ENCODE data around the gene ATP1A1.

The ATP1A1 gene

DNA sequence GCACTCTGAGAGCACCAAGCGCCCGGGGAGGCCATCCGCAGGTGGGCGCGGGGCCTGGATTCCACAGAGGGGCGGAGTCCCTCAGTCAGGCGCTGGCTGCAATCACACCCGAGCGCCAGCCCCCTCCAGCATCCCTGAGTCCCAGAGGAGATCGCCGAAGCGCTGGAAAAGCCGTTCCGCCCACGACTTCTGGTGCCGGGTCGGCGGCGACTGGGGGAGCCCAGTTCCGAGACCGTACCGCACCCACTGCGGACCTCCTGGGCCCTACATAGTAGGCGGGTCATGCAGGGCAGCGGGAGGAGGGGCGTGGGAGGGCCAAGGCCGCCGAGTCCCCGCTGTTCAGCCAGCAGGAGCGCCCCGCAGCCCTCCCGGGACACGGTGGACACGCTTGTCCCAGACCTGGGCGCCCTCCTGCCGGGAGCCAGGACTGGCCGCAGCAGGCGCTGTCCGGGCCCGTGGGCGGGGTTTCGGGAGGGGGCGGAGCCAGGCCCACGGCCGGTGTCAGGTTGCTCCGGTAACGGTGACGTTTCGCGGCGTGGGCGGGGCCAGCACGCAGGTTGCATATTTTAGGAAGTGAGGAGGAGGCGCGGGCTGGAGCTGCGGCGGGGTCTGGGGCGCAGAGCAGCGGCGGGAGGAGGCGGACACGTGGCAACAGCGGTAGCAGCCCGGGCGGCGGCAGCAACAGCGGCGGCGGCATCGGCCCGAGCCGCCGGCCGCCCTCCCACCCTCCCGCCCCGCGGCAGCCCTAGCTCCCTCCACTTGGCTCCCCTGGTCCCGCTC, at the start of gene ATP1A1:
Gene ATP1A1, plus strand, starts transcription at position 594 of the 780 bp plus-strand sequence. CDS start 268 bp downstream, outside the sequence.
- peak; percentile 99 for DNase-seq

DNA sequence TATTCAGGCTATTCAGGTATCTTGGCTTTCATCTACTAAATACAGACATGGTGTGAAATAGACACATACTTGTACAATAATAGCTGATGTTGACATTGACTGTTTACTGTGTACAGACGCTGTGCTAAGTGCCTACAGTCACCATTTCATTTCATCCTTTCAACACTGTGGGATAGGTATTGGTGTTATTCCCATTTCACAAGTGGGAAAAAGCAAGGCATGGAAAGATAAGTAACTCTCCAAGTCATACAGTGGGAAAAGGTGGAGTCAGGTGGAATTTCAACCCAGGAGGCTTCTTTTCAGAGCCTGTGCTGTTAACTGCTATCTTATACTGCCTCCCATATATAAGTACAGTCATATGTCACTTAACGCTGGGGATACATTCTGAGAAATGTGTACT, 49.6 kb upstream of the ATP1A1 start:
- no peak for DNase-seq

DNA sequence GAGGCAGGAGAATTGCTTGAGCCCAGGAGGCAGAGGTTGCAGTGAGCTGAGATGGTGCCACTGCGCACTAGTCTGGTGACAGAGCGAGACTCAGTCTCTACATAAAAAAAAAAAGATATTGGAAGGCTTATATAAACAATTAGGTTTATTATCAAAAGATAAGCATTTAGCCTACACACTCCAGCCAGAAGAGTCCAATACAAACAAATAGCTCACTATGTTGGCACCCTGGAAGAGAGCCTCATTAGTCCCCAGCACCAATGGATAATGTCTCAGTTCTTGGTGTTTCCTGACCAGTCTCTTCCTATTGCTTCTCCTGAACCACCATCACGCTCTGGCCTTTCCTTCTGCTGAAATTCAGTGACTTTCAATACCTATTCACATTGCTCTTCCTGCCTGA, 48.6 kb upstream of the ATP1A1 start:
- DNase-seq, result no peak

DNA sequence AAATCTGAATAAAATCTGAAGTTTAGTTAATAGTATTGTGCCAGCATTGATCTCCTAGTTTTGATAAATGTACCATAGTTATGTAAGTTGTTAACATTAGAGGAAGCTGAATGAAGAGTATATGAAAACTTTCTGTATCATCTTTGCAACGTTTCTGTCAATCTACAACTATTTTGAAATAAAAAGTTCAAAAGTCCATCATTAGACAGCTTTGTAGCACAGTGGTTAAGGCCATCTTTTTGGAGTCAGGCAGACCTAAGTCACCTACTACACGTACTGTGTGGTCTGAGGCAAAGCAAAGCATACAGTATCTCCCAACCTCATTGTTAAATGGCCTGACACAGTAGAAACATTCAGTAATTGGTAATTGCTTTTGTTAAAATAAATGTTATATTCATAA, 47.9 kb upstream of the ATP1A1 start:
- DNase-seq, result no peak

DNA sequence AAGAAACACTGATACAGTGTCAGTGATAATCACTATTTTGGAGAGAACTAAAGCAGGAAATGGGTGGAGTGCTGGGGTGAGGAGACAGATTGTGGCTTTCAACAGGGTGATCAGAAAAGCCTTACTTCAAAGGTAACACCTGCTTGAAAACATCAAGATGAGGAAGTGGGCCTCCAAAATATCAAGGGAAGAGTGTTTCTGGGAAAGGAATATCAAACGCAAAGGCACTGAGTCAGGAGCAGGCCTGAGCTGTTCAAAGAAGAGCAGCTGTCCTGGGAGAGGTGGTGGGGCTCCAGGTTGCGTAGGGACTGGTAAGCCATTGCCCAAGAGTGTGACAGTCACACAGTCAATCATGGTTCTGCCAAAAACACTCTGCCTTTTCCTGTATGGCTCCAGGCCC, 47.1 kb upstream of the ATP1A1 start:
- DNase-seq, result peak; percentile 74

DNA sequence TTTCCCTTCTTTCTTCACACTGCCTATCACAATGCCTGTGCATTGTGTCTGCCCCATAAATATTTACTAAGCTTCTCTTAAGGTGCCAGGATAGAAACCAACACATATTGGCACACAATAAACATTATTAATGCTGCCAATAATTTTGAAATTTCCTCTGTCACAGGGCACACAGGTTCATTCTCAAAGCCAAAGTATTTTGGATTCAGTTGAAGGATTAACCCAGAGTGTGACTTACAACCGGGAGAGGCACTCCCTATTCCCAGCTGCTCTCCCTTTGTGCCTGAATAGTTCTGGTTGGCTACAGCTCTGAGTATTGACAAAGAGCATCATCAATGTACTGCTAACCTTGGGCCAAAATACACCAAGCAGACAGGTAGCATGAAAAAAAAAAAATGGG, 46.6 kb upstream of the ATP1A1 start:
- DNase-seq, result no peak

DNA sequence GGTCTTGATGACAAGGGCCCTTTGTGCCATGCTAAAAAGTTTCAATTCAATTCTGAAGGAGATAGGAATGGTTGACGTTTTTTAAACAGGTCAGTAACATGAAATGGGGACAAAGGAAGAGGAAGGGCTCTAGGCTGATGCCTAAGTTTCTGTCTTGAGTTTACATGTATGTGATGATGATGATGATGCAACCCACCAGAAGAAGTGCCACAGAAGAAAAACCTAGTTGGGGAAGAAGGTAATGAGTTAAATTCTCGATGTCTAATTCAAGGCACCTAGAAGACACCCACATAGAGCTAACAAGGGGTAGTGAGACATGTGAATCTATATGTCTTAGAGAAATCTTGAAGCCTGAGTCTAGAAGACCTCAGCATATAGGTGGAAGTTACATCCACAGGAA, 44.4 kb upstream of the ATP1A1 start:
- DNase-seq, result no peak

DNA sequence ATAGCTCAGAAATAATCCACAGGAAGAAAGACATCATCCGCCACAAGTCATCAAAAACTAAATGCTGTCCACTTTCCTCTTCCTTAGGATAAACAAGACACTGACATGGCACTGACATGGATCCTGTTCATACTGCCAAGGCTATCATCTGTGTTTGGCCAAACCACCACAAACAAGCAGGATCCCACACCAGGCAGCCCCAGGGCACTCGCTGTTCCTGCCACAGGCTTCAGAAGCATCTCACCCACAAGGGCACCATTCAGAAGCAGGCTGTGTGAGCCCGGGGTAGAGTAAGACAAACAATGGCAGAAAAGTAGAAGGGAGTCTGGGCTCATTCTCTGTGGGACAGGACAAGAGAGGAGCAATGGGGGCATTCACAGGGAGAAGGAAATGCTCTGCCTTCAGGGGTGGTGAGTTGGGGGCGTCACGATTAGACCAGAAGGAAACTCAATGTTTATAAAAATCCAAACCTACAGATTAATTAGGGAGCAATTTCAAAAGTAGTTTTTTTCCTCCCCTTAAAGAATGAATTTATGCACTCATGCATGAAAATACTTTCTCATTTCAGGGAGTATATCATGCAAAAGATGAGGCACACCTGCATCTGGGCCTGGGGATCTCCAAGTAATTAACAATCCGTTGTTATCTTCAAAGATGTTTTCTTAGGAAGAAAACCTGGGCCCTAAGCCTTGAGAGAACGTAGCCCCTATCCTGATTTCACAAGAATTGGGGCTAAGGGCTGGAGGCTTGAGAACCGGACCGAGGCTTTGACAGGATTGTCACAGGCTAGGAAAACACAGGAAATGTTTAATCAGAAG, 43.3 kb upstream of the ATP1A1 start:
- no peak for DNase-seq

DNA sequence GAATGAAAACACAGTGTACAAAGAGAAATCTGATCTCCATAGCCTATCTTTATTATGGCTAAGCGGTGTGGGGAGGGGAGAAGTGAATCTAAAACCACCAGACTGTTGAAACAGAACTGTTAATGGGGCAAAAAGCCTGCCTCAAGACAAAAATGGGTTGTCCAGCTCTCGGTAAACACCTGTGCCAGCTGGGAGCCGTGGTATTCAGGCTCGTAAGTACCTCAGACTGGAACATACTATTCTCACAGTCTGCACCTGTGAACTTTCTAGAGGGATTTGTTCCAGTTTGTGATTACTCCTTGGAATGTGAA, 42.7 kb upstream of the ATP1A1 start:
- DNase-seq, result no peak

DNA sequence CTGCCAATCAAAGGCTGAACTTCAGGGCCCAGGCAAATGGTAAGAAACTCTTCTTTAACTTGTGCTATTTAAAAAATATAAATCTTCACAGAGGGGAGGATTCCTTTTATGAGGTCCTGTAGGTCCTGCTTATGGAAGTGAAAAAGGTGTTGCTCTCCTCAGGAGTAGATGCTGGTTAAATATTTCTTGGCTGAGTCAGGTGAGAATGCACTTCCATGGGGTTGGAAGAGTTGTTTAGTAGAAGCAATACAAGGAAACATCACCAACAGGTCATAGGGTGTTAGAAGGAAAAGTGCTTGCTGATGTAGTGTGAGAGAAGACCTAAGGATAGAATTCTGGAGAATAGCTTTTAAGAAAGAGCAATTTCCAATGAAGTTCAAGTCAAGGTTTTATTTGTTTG, 42.2 kb upstream of the ATP1A1 start:
- no peak for DNase-seq

DNA sequence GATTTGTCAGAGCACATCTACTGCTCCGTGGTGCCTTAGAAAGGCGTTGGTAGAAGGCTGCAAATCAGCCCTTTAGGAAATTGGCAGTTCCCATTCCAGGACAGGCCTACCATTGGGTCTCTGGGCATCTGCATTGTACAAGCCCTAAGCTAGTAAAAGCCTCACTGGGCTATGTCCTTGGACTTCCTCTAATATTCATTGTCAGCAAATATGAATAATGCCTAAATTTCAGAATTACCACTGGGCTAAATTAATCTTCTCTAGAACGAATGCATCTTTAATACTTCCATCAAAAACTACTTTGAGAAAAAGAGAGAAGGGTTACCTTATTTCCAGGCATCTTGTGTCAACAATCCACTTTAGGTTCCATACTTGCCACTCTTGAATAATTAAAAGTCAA, 41.5 kb upstream of the ATP1A1 start:
- DNase-seq, result no peak

DNA sequence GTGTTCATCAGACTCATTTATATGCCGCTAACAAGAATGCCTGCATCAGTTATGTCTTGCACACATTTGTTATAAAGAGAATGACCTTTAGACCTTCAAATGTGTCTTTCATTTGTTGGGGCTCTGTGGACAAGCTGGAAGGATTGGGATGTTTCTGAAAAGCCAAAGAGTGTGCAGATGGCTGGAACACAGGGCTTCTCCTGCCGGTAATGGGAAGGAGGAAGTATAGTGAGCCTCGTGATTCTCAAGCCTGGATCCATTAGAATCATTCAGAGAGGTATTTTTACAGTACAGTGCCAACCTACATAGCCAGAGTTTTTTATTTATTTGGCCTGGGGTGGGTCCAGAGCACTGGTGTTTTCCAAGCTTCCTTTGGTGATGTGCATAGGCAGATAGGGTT, 40.6 kb upstream of the ATP1A1 start:
- DNase-seq, result no peak

DNA sequence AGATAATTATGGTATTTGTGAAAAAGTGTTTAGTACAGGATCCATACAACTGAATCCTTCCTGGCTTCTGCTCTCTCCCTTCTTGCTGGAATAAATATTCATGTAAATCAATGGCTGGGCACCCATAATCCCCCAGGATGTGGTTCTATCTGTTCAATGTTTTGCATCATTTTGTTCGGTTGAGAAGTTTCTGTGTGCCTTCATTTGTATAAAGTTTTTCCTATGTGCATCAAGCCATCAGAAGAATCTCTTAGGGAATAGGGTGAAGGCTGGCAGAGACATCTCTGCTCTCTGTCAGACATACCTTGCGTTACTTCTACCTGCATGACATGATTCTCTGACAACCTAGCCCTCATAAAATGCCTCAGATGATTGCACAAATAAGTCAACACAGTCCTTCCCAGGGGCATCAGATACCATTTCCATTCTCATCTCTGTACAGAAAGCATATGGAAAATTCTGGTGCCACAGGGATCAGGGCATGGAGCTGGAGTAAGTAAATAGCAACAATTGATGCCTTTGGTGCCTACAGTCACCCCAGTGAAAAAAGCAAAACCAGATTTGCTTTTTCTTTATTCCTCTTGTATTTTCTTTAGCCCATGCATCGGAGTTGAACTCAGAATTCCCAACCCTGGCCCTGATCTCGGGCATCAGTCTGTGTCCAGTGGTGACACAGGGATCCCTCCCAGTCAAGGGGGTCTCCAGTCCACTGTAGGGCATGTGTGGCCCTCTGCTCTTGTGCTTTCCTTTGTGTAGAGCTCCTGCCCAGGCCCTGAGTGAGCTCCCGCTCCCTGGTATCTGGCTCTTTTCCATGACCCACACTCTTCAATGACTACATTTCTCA, 39.7 kb upstream of the ATP1A1 start:
- DNase-seq, result no peak

DNA sequence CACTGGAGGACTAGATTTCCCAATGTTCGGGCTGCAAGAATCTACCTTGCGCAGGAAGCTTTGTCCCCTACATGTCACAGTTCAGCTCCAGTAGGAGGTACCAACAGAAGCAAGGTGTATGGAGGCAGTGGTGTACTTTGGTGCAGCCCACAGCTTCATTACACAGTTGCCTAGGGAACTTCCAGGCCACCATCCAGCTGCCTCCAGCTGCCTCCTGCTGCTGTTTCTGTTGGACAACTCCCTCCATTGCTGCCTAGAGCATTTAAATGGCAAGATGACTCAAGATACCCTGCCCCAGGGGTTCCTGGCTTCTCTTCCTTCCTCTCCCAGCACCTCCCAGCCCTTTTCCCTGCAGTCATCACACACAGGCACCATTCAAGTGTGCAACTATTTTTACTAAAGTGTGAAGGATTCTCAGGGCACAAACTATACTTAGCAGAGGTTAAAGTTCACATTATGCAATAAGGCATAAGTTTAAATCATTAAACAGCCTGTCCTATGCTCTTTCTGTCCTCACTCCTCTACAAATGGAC, 39.0 kb upstream of the ATP1A1 start:
- no peak for DNase-seq

DNA sequence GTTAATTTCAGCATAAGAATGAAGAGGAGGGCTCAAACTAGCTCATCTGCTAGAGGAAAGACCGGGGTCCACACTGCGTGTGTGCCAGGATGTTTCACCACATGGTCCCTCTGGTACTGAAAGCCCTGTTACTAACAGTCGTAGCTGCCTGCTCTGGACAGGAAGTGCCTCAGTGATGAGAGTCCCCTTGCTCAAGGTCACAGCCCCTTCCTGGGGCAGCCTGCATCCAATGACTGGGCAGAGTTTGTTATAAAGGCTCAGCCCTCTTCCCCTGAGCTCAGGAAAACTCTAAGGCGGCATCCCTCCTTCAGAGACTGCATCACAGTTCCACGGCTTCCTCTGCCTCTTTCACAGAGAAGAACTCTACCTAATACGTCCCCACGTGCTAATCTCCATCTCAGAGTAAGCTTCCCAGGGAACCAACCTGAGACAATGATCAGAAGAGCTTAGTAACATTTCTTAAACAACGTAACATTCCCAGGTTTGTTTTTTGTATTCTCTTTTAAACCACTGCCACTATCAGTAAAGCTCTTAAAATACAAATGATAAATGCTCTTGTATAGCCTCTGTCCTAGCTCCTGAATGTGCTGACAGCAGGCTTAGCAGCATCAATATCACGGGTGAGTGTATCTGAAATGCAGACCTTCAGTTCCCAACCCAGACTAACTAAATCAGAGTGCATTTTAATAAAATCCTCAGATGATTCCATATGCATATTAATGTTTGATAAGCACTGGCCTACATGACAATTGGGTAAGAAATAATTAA, 38.0 kb upstream of the ATP1A1 start:
- no peak for DNase-seq

DNA sequence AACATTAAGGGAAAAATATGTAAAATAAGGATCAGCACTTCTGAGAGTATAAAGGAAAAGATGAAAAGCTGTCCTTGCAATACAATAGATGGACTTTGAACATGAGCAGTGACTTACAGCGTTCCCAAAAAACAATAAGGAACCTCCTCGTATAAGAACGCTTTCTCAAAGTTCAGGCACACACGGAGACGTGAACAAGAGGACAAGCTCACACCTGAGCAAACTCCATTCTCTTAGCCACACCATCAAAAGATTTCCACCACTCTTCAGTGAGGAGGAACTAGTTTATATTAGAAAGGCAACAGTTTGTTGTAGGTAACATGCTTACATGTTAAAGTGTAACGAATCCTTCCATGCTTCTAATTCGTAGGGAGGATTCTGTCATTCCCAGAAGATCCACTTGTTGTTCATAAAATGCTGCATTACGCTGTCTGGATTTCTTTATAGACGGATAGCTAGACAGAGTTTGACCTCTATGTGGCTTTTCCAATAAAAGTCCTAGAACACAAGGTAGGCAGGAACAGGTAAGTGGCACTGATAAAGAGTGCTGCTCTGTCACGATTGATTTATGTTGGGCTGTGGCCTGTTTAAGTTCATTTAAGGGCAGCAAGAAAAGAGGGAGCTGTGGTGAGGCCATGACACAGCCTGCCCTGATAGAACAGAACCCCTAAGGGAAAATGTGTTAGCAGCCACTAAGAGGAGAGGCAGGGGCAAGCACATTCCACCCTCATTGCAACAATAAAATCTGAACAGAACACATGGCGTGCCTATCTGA, 37.0 kb upstream of the ATP1A1 start:
- DNase-seq, result no peak

DNA sequence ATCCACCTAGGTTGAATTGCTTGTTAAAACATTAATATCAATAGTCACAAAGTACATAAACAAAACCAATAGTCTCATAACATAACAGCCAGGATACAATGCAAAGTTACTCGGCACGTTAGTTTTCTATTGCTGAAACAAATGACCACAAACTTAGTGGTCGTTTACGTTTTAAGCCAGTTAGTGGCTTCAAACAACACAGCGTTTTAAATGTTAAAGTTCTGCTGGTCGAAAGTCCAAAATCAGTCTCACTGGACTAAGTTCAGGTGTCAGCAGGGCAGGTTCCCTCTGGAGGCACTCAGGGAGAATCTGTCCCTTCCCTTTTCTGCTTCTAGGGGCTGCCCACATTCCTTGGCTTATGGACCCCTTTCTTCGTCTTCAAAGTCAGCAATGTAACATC, 35.6 kb upstream of the ATP1A1 start:
- DNase-seq, result no peak

DNA sequence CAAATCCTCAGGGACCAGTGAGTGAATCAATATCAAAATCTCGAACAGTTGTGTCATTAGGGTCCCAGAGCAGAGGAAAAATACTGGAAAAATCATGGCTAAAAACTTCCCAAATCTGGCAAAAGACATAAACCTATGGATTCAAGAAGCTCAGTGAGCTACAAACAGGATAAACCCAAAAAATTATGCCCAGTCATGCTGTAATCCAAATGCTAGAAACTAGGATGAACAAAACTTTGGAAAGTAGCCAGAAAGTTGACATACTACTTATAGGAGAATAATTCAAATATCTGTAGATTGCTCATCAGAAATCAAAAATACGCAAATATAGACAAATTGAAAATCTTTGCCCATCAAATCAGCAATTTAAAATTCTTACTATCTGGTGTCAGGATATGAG, 34.6 kb upstream of the ATP1A1 start:
- no peak for DNase-seq

DNA sequence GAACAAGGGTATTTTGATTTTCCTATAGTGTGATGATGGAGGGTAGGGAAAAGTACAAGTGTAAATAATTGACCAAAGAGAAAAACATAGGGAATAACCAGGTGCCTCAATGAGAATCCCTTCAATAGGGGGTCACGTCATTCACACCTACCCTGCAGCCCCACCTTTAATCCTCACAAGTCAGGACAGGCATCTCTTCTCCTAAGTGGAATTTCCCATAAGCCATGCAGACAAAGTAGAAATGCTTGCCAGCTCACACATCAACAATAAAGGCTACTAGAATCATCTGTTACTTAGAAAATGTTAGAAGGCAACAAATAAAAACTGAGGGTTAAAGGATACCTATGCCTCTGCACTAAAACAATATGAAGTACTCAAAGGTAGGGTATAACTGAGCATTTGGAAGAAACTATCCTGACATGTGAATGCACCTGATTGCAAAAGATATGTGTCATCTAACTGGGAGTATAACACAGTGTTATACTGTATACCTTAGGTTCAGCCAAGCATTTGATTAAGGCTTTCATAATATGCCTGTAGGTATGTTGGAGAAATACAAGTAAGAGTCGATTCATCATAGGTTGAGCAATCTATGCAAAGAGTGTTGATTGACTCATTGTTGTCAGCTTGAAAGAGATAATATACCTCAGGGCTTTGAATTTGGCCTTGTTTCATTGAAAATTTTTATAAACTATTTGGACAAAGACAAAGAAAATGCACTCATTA, 32.4 kb upstream of the ATP1A1 start:
- no peak for DNase-seq

DNA sequence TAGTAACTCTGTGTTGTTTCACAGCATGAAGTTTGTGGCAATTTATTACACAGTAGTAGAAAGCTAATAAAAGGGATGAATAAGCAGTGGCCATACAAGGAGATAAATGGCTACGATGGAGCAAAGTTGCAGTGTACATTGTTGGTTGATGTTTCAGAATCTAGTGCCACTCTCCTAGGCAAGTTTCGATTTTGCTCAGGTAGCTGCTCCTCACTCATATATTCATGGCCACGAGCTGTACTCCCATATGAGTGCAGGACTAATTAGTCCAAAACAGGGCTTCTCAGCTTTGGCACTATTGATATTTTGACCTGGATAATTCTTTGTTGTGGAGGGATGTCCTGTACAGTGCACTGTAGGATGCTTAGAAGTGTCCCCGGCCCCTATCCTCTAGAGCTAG, 30.0 kb upstream of the ATP1A1 start:
- DNase-seq, result no peak

DNA sequence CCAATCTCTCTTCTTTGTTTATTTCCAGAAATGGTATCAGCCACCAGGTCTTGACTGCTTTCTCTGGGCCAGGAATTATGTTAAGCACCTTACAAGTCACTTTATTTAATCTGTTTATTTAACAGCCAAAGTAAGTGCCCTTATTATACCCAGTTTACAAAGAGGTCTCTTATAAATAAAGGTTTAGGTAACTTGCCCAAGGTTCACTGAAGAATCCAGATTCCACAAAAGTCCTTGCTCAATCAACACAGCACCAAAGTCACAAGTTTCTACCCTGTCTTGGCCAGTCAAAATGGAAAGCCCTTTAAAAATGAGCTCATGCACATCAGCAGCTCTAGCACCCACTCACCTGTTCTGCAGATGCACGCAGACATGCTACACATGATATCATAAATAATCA, 28.0 kb upstream of the ATP1A1 start:
- DNase-seq, result no peak
